GM12878 (cell line): ENCODE data around the gene PTPN20. TPM values are rescaled to one million over a fixed set of nuclear protein-coding genes. Genes with fewer than 3 reads are reported as not detected.

Source experiments
- CBFB ChIP-seq: IDR thresholded peaks from 2 replicates; pipeline ENCODE4 v1.6.1; 2016; ENCODE audit warnings: antibody characterized with exemption, low read depth
- ESRRA ChIP-seq: IDR thresholded peaks from 2 replicates; pipeline ENCODE4 v1.6.1; 2012; ENCODE audit warnings: mild to moderate bottlenecking, low read length, improper control_type of control experiment
- FOXM1 ChIP-seq: IDR thresholded peaks from 2 replicates; pipeline ENCODE4 v1.6.1; 2012; ENCODE audit warnings: low read depth, mild to moderate bottlenecking, inconsistent platforms, low read length, moderate library complexity
- LARP7 ChIP-seq: fragments of 450-650 bp; IDR thresholded peaks from 2 replicates; pipeline ENCODE4 v1.6.1; 2017; ENCODE audit warnings: mild to moderate bottlenecking
- NFYB ChIP-seq: IDR thresholded peaks from 2 replicates; pipeline ENCODE4 v1.6.1; 2011; ENCODE audit warnings: low read depth, mild to moderate bottlenecking, low read length, improper control_type of control experiment, moderate library complexity; ENCODE audit not compliant: insufficient read depth
- NR2C2 ChIP-seq: IDR thresholded peaks from 2 replicates; pipeline ENCODE4 v1.6.1; 2011; ENCODE audit warnings: borderline replicate concordance, low read depth; ENCODE audit not compliant: control insufficient read depth, insufficient read length
- NRF1 ChIP-seq: conservative IDR thresholded peaks from 2 replicates; pipeline ENCODE4 v1.6.1; 2011; ENCODE audit warnings: mild to moderate bottlenecking, low read depth, low read length, improper control_type of control experiment
- polyA plus RNA-seq, 11 experiments: library from polyadenylated mRNA; depleted of rRNA in 4 of 11; unstranded in 6 of 11; stranded (reverse) in 5 of 11; fragments of >200 nt; fragmentation: Nextera tagmentation in 4 of 11; fragmentation: Illumina TruSeq in 1 of 11; extraction: Ambion mirVana in 4 of 11; extraction: Trizol in 1 of 11; gene quantifications; 1 replicate in 1 of 11; 2 replicates in 10 of 11; pipeline versions ENCODE4 v1.2.1 to v1.2.3, GENCODE V29; 2011 to 2016; ENCODE audit warnings: inconsistent platforms in 2 of 11, missing spikeins in 2 of 11, low read depth in 1 of 11
- total RNA-seq, 4 experiments: library from RNA; depleted of rRNA in 3 of 4; stranded (reverse); fragments of >200 nt in 3 of 4; fragmentation: Illumina TruSeq in 1 of 4; extraction: Trizol in 1 of 4; gene quantifications; 2 replicates each; pipeline versions ENCODE4 v1.2.1 to v1.2.3, GENCODE V29; 2013 to 2021
- TF ChIP-seq, protein P1 (sequence below): IDR thresholded peaks from 2 replicates; pipeline ENCODE4 v1.6.1; 2011; ENCODE audit warnings: borderline replicate concordance, low read depth, mild to moderate bottlenecking, moderate library complexity, low read length; ENCODE audit not compliant: insufficient read depth, poor library complexity, severe bottlenecking
- TF ChIP-seq, protein P2 (sequence below): IDR thresholded peaks from 2 replicates; pipeline ENCODE4 v1.6.1; 2011; ENCODE audit warnings: low read depth, mild to moderate bottlenecking, low read length, moderate library complexity, borderline replicate concordance; ENCODE audit errors: extremely low read depth
- TF ChIP-seq, protein P3 (sequence below): fragments of 450-650 bp; IDR thresholded peaks from 2 replicates; pipeline ENCODE4 v1.6.1; 2017; ENCODE audit warnings: mild to moderate bottlenecking, low read depth, inconsistent platforms; ENCODE audit not compliant: poor library complexity, severe bottlenecking

Gene PTPN20
- total and polyA plus RNA-seq, 10 of the 15 experiments (the other 5 are each of a cell fraction or from before 2014, with no cell fraction given) = 0.04 to 3.4 (median 0.10) TPM; not detected in 4

DNA sequence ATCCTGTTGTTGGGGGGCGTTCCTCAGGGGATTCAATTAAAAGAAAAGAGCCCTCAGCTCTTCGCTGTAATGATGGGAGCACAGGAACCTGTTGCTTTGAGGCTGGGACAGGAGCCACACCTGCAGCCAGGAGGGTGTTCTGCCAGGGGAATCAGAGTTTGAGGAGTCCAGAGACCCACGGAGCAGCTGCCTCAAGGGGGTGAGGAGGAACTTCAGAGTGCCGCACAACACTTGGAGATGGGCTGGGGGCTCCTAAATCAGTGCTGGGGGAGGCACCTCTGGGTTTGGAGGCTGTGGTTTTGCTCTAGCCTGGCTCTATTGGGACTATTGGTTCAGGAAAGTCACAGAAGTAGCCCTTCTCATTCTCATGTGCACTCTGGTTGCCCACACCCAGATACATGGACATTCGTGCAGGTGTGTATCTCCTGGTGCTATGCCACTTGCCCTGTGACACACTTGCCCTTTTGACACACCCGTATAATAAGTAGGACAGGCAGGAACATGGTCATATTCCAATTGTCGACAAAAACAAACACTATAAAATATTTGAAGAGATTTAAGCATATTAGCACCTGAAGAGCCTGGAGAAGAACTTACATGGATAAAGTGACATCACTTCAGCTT is 98.1 kb downstream of the PTPN20 start (continued):
- TF ChIP-seq, protein P1, sequence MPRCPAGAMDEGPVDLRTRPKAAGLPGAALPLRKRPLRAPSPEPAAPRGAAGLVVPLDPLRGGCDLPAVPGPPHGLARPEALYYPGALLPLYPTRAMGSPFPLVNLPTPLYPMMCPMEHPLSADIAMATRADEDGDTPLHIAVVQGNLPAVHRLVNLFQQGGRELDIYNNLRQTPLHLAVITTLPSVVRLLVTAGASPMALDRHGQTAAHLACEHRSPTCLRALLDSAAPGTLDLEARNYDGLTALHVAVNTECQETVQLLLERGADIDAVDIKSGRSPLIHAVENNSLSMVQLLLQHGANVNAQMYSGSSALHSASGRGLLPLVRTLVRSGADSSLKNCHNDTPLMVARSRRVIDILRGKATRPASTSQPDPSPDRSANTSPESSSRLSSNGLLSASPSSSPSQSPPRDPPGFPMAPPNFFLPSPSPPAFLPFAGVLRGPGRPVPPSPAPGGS = no peak
- TF ChIP-seq NFYB = no peak
- TF ChIP-seq NR2C2 = no peak
- no peak for TF ChIP-seq ESRRA
- no peak for TF ChIP-seq NRF1
- TF ChIP-seq, protein P2, sequence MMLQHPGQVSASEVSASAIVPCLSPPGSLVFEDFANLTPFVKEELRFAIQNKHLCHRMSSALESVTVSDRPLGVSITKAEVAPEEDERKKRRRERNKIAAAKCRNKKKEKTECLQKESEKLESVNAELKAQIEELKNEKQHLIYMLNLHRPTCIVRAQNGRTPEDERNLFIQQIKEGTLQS = no peak
- TF ChIP-seq, protein P3, sequence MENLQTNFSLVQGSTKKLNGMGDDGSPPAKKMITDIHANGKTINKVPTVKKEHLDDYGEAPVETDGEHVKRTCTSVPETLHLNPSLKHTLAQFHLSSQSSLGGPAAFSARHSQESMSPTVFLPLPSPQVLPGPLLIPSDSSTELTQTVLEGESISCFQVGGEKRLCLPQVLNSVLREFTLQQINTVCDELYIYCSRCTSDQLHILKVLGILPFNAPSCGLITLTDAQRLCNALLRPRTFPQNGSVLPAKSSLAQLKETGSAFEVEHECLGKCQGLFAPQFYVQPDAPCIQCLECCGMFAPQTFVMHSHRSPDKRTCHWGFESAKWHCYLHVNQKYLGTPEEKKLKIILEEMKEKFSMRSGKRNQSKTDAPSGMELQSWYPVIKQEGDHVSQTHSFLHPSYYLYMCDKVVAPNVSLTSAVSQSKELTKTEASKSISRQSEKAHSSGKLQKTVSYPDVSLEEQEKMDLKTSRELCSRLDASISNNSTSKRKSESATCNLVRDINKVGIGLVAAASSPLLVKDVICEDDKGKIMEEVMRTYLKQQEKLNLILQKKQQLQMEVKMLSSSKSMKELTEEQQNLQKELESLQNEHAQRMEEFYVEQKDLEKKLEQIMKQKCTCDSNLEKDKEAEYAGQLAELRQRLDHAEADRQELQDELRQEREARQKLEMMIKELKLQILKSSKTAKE = no peak
- TF ChIP-seq CBFB = no peak
- TF ChIP-seq FOXM1 = no peak
- TF ChIP-seq LARP7 = no peak
